Measurements from ENCODE around the gene NOM1. TPM values are rescaled to one million over a fixed set of nuclear protein-coding genes. Genes with fewer than 3 reads are reported as not detected.

NOM1 gene
- total RNA-seq, 1 donor, result 11.6 TPM

GRCh38 chr7:157021071-157021870, 71.8 kb downstream of the NOM1 start:
- Histone ChIP-seq H3K4me3 (ENCODE audit: insufficient read depth, low read length) (no peak overlapping the region), H3K9me3 (ENCODE audit: low read depth, low read length) (no peaks in the 10 kb centered on the region), H3K27me3 (ENCODE audit: insufficient read depth, low read length) (peaks cover 98% of the 10 kb centered on the region), H4K20me1 (ENCODE audit: insufficient read depth, low read length) (no peaks in the 10 kb centered on the region), H3K4me2 (ENCODE audit: insufficient read depth, low read length) (no peak overlapping the region), H3K36me3 (ENCODE audit: insufficient read depth, low read length) (no peaks in the 10 kb centered on the region), H3K4me1 (ENCODE audit: insufficient read depth, low read length) (no peaks in the 10 kb centered on the region), H3K27ac (ENCODE audit: low read depth, low read length) (no peak overlapping the region), H2AFZ (ENCODE audit: low read length) (no peak overlapping the region), H3K79me2 (ENCODE audit: insufficient read depth, low read length) (no peaks in the 10 kb centered on the region)
- TF ChIP-seq CTCF (IDR thresholded peaks at IDR 0.05; ENCODE audit: extremely low read depth, low read depth, low read length), result no peak
- DNase-seq (ENCODE audit: insufficient read length, low spot score, missing footprints), result peak; percentile 56

GRCh38 chr7:157021871-157022680, 72.6 kb downstream of the NOM1 start:
- Histone ChIP-seq H3K27me3 (ENCODE audit: insufficient read depth, low read length) (peaks cover 97% of the 10 kb centered on the region), H3K4me1 (ENCODE audit: insufficient read depth, low read length) (no peaks in the 10 kb centered on the region), H4K20me1 (ENCODE audit: insufficient read depth, low read length) (no peaks in the 10 kb centered on the region), H3K27ac (ENCODE audit: low read depth, low read length) (no peak overlapping the region), H3K9me3 (ENCODE audit: low read depth, low read length) (no peaks in the 10 kb centered on the region), H3K4me2 (ENCODE audit: insufficient read depth, low read length) (no peak overlapping the region), H3K4me3 (ENCODE audit: insufficient read depth, low read length) (no peak overlapping the region), H3K79me2 (ENCODE audit: insufficient read depth, low read length) (no peaks in the 10 kb centered on the region), H2AFZ (ENCODE audit: low read length) (no peak overlapping the region), H3K36me3 (ENCODE audit: insufficient read depth, low read length) (no peaks in the 10 kb centered on the region)
- peak; percentile 70 for DNase-seq (ENCODE audit: insufficient read length, low spot score, missing footprints)
- TF ChIP-seq CTCF (IDR thresholded peaks at IDR 0.05; ENCODE audit: extremely low read depth, low read depth, low read length), result no peak

Other genes with a start within 250 kb of the NOM1 start
- 39.4 and 44.8 TPM in 2 replicates for gene LMBR1, start 56.5 kb upstream of the NOM1 start, total RNA-seq
- gene MNX1, start 61.0 kb downstream of the NOM1 start, total RNA-seq, result not detected in 2 replicates
- 94.9 and 95.9 TPM in 2 replicates for gene UBE3C, start 189.2 kb downstream of the NOM1 start, total RNA-seq